Measurements from ENCODE around the gene ACP1. TPM values are rescaled to one million over a fixed set of nuclear protein-coding genes. Genes with fewer than 3 reads are reported as not detected.

Gene ACP1
- total RNA-seq, 1 donor from 2014 or later, result 101 TPM

DNA sequence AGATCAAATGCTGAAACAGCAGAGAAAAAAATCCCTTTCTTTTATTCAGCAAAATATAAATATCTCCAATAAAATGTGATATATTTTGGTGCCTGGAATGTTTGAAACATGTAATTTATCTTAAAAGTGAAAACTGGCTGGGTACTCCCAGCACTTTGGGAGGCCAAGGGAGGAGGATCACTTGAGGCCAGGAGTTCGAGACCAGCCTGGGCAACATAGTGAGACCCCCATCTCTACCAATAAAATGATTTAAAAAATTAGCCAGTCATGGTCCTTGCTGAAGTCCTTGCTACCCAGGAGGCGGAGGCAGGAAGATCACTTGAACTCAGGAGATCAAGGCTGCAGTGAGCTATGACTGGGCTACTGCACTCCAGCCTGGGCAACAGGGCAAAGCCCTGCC is 9.6 kb upstream of the ACP1 start:
- no peak for DNase-seq

DNA sequence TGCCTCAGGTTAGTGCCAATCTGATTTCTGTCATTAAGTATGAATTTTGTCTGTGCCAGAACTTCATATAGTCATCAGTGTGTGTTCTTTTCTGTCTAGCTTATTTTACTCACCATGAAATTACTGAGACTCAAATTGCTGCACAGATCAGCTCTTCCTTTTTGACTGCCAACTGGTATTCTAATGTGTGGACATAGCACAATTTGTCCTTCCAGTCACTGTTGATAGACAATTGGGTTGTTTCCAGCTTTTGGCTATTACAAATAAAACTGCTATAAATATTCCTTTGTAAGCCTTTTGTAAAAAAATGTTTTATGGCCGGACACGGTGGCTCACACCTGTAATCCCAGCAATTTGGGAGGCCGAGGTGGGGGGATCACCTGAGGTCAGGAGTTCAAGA is 8.7 kb upstream of the ACP1 start:
- DNase-seq, result no peak

DNA sequence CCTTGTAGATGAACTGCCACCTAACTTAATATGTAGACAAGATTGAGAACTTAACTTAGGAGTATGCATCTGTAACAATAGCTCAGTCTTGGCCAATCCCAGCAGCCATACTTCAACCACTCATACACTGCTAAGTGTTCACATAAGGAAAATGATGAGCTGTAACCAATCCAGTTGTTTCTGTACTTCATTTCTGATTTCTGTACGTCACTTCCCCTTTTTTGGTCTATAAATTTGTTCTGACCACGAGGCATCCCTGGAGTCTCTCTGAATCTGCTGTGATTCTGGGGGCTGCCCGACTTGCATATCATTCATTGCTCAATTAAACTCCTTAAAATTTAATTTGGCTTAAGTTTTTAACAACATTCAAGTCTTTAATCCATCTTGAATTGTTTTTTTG is 7.3 kb upstream of the ACP1 start:
- DNase-seq, result no peak

DNA sequence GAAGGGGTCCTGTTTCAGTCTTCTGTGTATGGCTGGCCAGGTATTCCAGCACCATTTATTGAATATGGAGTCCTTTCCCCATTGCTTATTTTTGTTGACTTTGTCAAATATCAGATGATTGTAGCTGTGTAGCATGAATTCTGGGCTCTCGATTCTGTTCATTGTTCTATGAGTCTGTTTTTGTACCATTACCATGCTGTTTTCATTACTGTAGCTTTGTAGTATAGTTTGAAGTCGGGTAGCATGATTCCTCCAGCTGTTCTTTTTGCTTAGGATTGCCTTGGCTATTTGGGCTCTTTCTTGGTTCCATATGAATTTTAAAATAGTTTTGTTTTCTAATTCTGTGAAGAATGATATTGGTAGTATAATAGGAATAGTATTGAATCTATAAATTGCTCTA is 6.9 kb upstream of the ACP1 start:
- no peak for DNase-seq

DNA sequence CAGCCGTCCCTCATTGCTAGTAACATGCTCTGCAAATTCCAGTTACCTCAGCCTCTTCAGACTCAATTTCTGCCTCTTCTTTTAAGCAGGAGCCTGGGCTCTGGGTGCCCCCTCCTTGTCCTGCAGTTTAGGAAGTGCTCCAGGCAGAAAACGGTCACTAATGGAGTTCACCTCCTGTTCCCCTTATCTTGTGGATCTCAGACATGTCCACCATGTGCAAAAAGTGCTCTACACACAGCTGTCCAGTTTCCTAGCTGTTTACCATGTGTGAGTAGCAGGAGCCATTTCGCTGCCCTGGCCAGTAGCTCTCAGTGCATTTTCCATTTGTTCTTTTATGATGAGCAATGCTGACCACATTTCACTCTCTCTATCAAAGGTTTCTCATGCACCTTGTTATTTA is 5.8 kb upstream of the ACP1 start:
- DNase-seq, result no peak

DNA sequence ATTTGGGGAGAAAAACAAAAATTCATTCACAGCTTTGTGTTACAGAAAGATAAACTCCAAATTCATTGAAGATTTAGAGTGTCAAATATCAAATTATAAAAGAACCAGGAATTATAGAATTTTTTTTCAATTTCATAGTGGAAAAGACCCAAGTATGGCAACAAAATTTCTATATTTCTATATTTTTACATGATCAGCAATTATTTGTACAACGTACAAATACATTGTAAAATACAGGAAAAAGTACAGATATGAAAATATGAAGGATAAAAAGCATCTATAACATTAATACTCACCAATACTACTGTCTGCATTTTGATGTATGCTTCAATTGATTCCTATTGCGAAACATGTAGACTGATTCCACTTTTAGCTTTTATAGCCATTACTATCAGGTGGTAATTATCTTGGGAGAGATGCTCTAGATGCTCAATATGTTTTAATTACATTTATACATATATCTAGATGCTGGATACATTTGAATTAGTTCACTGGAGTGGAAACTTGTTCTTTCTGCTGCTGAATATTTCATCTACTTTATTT is 4.9 kb upstream of the ACP1 start:
- DNase-seq, result no peak

DNA sequence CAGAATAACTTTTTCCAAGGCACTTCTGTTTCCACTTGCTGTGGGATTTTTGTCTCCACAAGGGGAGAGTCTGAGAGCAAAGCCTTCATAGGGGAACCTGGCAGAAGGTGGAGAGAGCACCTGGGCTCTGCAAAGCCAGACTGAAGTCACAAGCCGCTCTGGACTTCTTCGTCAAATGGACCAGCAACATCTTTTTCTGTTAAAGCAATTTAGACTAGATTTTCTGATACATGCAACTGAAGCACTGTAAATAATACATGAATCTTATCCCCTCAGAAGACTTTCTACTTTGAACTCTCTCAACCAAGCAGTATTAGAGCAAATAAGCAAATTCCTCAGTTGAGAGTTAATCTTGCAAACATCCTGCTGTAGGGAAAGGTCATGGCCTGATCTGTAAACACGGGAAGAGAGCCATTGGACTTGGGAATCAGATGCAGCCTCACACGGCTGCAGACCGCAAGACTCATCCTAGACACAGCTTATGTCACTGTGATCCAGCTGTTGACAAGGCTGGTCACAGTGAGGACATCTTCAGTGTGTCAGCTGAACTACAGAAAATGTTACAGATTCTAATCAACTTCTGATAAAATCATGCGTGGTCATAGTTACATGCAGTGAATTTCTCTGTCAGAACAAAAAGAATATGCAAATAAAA is 4.1 kb upstream of the ACP1 start:
- no peak for DNase-seq

DNA sequence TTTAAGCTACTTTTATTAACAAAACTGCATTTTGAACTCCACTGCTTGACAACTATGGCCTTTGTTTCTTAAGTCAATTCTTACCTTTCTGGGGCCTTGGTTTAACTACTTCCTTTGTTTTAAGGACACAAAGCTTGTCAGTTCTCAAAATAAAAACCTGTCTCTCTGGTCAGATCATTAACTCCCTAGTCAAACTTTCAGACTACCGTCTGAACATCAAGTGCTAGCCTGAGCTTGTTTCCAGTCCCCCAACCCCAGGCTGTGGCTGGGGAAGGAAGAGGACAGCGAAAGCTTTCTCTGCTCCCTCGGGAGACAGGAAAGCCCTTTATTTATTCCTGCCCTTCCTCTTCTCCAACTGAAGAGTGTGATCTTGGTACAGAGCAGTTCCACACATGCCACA is 2.6 kb upstream of the ACP1 start:
- DNase-seq, result no peak

DNA sequence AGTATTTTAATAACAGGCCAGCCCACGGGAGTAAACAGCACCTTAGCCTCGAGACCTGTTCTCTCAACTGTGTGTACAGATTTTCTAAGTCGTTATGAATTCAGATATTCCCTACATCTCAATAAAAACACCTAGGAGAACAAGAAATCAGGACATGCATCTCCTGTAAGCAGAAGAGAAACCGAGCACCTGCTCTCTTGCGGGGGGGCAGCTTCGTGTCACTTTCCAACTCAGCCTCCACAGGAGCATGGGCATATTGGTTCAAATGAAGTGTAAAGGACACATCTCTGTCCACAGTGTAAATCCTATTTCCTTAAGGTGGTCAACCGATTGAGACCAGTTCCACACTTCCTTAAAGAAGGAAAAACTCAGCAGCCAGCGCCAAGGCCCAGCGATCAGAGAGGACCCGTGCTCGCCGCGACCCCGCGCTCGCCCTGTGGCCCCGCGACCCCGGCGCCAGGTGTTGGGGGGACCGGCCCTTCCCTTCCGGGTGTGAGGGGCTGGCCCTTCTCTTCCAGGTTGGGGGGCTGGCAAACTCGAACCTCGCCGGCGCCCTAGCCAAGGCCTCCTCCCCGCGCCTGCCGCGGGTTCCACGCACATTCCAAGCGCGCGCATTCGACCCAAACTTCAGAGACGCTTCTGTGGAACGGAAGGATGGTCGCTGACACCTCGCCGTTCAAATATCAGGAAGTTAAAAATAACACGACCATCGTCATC is 1.6 kb upstream of the ACP1 start:
- no peak for DNase-seq

DNA sequence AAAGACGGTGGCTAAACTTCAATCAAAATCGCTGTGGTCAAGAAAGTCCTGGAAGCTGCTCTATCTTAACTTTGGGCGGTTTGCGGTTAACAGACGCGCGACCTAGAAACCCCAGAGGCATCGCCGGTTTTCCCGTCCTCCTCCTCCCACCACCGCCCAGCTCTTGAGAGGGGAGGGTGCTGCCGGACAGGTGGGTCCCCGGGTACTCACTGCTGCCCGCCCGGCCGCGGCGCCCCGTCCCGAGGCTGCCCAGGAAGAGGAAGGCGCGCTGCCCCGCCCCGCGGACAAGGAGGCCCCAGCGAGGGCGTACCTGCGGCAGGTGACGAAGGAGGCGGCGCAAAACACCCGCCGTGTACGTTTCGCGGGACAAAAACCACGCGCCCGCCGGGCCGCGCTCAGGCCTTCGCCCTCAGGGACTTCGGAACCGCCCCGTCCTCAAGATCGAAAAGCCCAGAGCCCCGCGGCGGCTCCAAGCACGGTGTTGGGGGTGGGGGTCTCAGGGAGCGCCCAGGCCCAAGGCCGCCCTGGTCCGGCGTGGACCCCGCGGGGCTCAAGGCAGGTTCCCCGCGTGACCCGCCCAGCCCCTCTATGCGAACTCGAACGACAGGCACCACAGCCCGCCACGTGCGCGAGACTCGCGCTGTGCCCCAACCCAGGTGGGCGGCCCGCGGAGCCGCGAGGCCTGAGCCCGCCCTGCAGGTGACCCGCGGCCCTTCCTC is 814 bp upstream of the ACP1 start, which contains the start of gene SH3YL1:
SH3YL1 (minus strand) TSS at position 259 of the 719 bp plus-strand sequence; CDS start at position 211, 48 bp downstream.
- no peak for DNase-seq

DNA sequence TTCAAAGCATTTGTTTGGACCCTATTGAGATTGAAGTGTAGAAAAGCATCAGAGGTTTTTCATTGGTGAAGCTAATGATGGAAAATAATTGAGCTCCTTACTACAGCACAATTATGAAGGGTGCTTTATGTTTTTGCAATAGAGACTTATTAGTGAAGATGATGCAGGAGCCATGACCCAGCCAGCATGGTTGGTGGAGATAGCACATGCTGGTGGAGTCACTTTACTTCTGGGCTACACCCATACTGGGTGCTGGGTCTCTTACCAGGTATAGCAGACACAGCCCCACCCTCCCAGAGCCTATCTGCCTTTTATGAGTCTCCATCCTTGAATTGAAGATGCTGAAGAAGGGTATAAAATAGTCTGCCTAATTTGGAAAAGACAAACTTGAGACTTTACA is 3.6 kb downstream of the ACP1 start:
- no peak for DNase-seq

DNA sequence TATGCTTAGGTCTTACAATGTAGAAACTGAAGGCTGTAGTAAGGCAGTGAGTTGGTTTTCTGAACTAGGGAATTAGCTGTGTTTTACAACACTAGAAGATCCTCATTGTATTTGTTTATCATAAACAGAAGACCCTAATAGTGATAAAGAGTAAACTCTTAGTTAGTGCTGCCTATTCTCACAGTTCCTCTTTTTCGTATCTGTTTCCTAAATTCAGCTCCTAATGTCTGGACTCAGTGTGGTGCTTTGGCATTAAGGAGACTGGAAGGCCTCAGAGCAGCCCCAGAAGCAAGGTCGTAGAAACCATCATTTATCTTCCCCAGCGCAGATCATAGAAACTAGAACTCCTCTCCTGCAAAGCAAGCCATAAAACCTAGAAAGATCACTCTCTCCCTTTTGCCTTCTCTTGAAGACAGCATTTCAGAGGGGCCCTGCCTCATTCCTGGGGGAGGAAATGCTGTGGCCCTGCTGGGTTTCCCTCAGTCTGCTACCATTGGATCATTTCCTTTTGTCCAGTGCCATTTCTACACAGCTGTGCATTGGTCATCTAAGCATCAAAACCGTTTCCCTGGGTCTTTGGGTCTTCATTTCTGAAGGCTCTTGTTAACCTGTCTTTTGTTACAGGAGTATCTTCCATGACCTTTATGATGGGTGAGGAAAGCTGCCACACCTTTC is 4.7 kb downstream of the ACP1 start:
- no peak for DNase-seq

DNA sequence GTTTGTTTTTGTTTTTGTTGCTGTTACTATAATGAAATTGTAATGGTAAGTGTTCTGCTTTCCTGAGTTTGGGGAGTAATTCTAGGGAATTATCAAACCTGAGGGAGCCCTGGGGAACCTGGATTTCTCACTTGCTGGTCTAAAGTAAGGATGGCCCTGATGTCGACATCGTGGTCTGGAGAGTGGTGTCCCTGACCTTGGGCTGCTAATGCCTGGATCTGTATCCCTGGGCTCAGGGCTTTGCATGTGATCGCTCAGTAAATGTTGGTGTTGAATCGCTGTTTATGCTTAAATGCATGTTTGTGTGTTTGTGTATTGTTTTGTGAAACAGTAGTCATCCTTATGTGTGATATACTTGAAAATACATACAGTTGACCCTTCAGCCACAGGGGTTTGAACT is 6.1 kb downstream of the ACP1 start:
- DNase-seq, result no peak

DNA sequence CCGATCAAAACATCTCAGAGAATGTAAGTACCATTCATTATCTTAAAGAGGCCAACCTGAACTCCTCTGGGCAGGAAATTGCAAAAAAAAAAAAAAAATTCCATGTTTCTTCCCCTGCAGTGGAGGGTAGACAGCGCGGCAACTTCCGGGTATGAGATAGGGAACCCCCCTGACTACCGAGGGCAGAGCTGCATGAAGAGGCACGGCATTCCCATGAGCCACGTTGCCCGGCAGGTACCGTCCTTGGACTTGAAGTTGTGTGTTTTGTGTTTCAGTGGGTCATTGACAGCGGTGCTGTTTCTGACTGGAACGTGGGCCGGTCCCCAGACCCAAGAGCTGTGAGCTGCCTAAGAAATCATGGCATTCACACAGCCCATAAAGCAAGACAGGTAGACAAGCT is 7.2 kb downstream of the ACP1 start:
- DNase-seq, result no peak

DNA sequence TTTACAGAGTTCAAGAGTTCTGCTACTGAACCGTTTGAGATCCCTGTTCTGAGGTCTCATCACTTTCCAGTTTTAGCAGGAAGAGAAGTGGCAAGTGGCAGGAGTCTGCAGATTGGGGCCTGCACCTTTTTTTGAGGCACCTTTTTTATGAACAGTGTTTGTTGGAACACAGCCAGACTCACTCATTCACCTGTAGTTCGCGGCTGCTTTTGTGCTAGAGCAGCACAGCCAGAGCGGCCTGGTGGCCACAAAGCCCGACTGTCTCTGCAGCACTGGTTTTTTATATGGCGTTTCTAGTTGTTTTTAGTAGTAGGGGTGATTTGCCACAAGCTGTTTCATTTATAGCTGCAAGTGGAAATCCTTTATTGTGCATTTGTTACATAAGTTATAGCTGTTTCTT is 8.6 kb downstream of the ACP1 start:
- no peak for DNase-seq

DNA sequence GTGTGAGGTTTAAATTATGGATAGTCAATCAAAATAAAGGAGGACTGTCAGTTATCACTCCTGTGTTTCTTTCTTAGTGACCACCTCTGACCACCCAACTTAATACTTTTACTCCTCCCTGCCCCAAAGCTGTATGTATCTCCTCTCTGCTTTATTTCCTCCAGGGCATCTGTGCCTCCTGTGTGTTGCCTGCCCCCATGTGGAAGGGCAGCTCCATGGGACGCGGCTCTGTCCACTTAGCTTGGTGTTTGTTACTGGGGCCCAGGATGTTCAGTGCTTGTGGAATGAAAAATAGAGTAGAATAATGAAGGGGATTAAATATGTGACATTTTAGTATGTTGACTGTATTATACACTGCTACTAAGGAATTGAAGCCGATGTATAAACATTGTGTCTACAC is 9.8 kb downstream of the ACP1 start:
- DNase-seq, result no peak

DNA sequence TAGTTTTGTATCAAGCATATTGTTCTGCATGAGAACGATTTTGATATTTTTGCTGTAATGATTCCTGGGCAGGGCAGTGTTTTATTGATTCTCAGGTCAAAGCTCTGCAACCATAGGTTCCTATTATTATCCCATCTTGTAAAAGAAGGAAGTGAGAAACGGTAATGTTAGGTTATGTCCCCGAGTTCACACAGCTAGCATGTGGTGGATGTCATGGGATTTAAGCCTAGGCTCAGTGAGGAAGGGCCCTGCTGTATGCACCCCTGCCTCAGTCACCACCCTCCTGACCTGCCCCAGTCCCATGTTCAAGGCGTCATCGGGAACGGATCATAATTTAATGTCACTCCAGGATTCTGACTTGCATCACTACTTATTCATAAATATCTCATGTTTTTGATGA is 10.7 kb downstream of the ACP1 start:
- no peak for DNase-seq

DNA sequence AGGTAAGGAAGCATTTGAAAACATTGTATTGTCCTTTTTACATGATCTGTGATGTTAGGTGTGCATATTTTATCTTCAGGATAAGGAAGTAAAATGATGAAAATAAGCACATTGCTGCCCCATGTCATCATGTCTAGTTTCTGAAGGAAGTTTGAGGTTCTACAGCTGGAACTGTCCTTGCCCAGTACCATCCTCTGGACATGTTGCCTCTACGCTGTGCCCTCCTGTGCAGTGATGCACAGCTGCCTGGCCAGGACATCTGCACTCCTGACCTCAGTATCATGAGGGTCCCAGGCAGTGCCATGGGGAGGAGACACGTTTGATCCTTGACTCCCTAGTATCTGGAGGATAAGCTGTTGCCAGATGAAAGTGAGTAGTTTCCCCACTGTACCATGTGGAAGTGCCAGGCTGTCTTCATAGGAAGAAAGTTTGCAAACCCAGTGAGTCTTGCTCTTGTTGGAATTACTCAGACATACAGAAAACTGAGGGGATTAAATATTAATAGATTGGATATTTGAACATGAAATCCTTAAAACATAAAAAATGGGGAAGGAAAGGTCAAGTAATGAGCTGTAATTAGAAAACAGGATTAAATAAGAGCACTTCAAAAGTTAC is 13.7 kb downstream of the ACP1 start:
- DNase-seq, result no peak

DNA sequence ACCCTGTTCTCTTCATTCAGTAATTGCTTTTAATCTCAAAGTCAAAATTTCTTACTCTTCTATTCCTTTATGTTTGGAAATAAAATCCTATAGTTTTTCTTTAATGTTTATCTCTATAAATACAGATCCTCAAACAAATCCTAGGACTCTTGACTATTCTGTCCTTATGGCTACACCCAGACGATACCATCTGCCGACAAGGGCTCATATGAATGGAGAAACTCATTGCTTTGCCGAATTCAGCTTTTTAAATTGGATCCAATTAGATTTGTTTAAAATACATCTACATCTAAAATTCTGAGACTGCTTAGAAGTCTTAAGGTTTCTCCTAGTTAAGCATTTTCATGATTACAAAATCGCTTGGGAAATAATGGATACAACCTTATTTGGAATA is 14.2 kb downstream of the ACP1 start:
- no peak for DNase-seq

DNA sequence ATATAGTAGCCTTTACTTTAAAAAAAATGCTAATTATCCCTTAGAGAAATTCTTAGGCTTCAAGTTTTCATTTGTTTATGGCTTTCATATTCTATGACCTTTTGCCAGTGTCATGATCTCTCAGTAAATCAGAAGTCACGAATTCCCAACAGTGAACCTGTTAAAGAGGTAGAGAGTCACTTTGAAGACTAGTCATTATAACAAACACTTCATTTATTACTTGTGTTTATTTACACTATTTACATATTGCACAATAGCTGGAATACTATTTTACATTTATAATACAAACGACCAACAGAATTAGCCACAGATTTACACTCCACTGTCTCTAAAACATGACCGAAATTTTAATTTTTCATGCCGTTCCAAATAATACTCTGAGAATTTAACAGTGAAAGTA is 14.6 kb downstream of the ACP1 start:
- no peak for DNase-seq

DNA sequence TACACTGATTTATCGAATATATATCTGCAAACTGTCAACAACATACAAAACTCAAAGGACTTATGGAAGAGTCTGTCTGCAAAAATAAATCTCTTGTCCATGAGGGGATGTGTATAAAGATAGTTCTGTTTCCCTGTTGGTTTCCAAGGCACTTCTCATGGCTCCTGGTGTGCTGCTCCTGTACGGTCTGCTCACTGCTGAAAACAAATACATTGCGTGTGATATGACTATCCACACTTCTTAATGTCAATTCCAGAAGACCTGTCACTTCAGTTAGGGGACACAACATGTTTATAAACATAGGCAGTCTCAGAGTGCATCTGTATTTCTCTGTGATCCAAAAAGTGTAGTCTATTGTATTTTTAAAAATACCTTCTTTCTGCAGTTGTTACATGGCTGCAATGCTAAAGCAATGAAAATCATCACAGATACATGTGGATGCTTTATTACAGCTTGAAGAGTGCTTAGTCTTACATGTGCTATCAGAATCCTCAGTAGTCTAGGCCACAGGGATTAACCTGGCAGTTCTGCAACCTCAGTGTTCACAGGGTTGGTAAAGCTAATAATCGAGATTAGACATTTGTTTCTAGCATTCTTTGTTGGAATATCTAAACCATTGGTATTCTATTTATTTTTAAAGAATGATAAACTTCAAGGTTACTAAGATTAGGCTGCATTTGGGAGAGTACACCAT is 15.4 kb downstream of the ACP1 start:
- no peak for DNase-seq

DNA sequence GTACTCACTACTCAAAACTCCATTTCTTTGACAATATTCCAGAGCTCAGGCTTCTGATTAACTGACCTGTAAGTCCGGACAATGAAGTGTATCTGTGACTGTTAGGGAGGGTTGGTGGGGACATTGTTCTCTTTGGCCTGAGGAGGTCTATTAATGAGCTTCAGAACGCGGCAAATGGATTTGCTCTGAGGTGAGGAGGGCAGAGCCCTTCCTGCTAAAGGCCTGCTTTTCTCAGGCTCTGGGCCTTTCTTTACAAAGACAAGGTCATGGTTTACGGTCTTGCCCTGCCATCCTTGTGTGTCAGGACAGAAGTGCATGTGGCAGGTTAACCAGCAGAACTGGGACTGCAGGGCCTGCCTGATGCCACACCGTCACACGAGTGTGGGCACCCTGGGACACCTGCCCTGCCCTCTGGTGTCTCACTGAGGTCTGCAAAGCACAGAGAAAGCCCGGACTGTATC is 15.9 kb downstream of the ACP1 start:
- no peak for DNase-seq

Measured in occipital lobe (tissue), 2 donors.